ENCODE results near the gene CAPN11.
"Not testable (repeated sequence)": the region's sequence is repeated elsewhere in the genome, so short reads cannot be mapped to it uniquely, and the experiment has no call there.

CAPN11 gene

DNA sequence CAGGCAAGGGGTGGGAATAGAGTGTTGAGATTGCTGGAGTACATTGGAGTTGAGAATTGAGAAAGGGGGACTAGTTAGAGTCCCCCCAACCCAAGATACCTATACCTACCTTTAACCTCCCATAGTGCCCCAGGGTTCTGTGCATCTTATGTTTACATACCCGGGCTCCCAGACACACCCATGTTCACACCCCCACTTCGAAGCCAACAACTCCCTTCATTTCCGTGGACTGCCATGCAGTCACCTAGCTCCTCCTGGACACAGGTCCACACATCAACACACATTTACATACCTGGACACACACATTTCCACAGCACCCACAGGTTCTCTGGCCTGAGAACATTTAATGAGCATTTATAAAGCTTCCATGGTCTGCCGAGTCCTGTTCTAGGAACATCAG lies 26.1 kb upstream of the CAPN11 start:
- no peak for DNase-seq

GRCh38 chr6:44133003-44133931 lies 25.4 kb upstream of the CAPN11 start:
- no peak for DNase-seq

- DNase-seq, result no peak
These were observed 24.5 kb upstream of the CAPN11 start for GRCh38 chr6:44133981-44134711.

DNA sequence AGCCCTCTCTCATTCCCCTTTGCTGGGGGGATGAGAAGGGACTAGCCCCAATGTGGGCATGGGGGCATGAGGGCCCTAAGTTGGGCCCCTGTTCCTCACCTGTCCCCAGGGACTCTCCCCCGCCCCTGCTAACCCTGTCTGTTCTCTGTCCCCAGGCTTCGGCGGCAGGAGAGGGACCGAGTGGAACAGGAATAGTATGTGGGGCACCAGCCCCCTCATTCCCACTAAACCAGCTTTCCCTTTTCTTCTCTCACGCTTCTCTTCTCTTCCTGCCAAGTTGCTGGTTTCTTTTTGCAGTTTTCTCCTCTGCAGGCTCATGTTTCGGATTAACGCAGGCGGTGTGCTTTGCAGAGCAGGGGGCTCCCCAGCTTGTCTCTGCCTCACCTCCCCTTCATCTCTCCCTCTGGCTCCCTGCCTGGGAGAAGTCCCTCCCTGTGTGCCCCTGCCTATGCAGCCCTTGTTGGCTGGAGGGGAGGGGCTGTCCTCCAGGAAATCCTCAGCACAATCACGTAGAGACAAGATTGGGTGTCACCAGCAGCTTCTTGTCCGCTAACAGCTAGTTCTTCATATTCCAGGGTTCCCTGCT lies 23.4 kb upstream of the CAPN11 start:
- DNase-seq, result no peak

- no peak for DNase-seq
These were observed 22.7 kb upstream of the CAPN11 start for GRCh38 chr6:44135875-44136274.

- DNase-seq, result no peak
These were observed 19.8 kb upstream of the CAPN11 start for GRCh38 chr6:44138717-44139350.

DNA sequence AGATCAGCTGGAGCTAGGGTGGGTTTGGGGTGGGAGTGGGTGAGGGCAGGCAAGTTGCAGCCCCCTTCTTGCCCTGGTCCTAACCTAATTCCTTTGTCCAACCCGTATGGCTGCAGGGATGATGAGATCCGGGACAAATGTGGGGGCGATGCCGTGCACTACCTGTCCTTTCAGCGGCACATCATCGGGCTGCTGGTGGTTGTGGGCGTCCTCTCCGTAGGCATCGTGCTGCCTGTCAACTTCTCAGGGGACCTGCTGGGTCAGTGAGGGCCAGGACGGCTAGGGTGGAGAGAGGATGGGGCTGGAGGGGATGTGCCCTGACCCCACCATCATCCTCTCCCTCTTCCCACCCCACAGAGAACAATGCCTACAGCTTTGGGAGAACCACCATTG lies 19.3 kb upstream of the CAPN11 start:
- no peak for DNase-seq

- DNase-seq, result no peak
These were observed 15.8 kb upstream of the CAPN11 start for GRCh38 chr6:44142835-44143234.

GRCh38 chr6:44143731-44144130 lies 14.9 kb upstream of the CAPN11 start:
- no peak for DNase-seq

DNA sequence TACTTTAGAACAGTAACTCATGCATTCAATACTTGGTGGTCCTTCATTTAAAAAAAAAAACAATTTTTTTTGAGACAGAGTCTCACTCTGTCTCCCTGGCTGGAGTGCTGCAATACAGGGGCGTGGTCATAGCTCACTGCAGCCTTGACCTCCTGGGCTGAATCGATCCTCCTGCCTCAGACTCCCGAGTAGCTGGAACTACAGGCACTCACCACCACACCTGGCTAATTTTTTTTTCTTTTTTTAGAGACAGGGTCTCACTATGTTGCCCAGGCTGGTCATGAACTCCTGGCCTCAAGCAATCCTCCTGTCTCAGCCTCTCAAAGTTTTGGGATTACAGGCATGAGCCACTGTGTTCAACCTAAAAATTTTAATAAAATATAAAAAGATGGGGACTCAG lies 14.1 kb upstream of the CAPN11 start:
- DNase-seq, result not testable (repeated sequence)

DNA sequence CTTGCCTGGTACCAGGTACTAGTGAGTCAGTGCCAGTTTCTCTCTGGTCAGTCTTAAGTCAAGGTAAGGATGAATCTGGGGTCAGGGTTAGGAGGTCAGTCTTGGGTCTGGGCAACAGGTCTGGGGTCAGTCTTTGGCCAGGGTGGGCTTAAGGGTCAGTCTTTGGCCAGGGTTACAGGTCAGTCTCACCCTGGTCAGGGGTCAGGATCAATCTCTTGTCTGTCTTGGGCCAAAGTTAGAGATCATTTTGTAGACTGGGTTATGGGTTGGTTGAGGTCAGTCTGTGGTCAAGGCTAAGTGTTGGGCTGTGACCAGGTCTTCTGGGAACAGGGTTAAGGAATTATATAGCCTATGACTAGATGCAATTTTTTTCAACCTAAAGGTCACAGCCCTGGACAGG lies 12.8 kb upstream of the CAPN11 start:
- no peak for DNase-seq

DNA sequence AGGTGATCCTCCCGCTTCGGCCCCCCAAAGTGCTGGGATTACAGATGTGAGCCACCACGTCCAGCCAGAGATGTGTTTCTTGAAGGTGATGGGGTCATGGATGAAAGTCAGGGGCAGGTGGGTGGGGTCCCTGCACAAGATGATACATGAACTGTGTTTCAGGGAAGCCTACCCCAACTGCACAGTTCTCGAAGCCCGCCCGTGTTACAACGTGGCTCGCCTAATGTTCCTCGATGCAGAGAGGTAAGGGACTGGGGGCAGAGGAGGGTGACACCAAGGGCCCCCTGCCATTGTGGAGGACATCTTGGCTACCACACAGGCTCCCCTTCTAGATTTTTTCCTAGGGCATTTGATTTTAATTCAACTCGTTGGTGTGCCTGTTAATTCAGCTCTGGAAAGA lies 11.9 kb upstream of the CAPN11 start:
- no peak for DNase-seq

DNA sequence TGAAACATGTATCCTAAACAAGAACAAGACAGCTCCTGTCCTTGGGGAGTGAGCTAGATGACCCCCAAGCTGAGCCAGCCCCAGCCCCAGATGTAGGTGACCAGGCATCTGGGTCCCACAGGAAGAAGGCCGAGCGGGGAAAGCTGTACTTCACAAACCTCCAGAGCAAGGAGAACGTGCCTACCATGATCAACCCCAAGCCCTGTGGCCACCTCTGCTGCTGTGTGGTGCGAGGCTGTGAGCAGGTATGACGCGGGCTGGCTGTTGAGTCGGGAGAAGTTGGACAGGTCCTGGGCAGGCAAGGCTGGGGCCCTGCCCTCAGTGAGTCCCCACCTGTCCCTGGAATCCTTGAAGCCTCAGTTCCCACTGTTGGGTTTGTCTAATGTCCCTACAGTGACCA lies 11.4 kb upstream of the CAPN11 start:
- no peak for DNase-seq

- DNase-seq, result no peak
These were observed 10.3 kb upstream of the CAPN11 start for GRCh38 chr6:44148306-44148705.

DNA sequence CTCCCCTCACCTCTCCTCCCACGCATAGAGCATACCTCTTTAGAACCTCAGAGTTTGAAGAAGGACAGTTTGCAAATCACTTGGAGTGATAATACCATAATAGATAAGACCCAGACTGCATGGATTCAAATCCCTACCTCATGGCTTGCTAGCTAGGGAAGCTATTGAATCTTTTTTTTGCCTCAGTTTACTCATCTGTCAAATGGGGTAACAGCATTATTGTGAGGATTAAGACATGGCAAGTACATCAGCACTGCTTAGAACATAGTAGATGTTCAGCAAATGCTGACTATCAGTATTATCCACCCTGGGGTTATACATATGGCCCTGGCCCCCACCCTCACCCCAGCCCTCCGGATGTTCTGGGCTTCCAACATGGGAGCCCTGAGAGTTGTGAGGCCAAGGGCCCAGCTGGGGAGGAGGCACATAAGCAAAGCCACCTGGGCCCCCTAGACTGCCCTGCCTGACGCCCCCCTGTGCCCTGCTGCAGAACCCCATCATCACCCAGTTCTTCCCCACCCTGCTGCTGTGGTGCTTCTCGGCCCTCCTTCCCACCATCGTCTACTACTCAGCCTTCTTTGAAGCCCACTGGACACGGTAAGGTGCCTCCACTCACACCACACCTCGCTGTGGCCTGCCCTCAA lies 9.1 kb upstream of the CAPN11 start:
- no peak for DNase-seq

DNA sequence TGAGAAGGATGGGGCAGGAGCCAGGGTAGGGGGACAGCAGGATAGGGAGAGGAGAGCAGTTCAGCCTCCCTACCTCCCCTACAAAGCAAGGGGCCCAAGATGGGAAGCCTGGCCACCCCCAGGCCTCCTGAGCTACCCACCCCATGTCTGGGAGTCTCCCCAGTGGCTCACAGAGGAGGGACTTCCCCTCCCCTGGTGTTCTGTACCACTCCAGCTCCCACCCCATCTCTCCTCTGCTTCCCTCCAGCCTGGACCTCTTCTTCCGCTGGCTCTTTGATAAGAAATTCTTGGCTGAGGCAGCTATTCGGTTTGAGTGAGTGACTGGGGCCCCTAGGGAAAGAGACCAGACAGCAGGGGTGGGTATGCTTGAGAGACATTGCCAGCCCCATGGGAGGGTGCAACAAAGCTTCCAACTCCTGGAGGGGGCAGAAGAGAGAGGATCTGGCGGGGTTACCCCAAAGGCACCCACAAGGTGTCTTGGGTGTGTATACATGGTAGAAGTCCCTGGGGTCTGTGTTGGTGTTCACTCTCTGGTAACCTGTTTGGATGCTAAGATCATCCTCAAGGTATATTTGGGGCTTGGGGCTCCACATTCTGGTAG lies 8.2 kb upstream of the CAPN11 start:
- no peak for DNase-seq

GRCh38 chr6:44151348-44152108 lies 7.1 kb upstream of the CAPN11 start:
- peak; percentile 43 to 84 (median 72) for DNase-seq

DNA sequence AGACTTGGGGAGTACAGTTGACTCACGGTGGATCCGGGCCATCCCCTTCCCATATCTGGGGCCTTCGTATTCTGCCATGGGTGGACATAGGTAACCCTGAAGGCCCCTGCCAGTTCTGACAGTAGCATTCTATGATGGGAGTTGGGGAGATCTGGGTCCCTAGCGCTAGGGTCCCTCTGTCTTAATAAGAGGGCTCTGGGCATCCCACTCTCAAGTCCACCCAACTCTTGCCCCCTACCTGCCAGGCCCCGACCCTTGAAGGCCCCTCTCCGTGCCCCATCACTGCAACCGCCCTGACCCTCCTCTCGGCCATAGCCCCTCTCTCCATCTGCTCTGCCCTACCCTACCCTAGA lies 6.5 kb upstream of the CAPN11 start:
- DNase-seq, result no peak

DNA sequence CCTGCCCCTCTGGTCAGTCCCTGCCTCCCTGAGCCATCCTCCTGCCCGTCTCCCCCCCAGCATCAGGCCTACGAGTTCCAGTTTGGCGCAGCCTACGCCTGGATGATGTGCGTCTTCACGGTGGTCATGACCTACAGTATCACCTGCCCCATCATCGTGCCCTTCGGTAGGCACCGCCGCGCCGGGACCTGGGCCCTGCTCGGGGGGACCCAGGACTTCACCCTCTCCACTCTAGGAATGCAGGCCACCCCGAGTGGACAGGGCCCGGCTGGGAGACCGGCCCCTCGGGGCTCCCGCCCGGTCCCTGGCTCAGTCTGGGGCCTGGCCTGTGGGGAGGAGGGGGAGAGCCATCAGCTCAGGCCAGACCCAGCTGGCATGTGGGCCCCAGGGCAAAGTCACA lies 6.1 kb upstream of the CAPN11 start:
- DNase-seq, result no peak

- no peak for DNase-seq
These were observed 4.6 kb upstream of the CAPN11 start for GRCh38 chr6:44154067-44154466.

- no peak for DNase-seq
These were observed 2.0 kb upstream of the CAPN11 start for GRCh38 chr6:44156494-44157151.

Data from stimulated activated naive CD4-positive, alpha-beta T cell (primary cell).